A673 (cell line): ENCODE results near the gene ANKRD13D. TPM values are rescaled to one million over a fixed set of nuclear protein-coding genes. Genes with fewer than 3 reads are reported as not detected.

Source experiments
- BruUV-seq: library from RNA; stranded (reverse); fragments of 400-500 nt; replicated peaks from 2 replicates; lab custom pipeline; 2021; lab: Mats Ljungman, UMichigan
- CTCF ChIA-PET: fragments of 300-600 bp; sonication (Branson Sonifier 250); formaldehyde crosslinking; loops from one replicate; lab custom pipeline; 2022; ENCODE audit warnings: antibody characterized with exemption; lab: Charles Lee
- POLR2A ChIA-PET: fragments of 300-600 bp; sonication (Branson Sonifier 250); formaldehyde crosslinking; loops from one replicate; lab custom pipeline; 2022; ENCODE audit warnings: antibody characterized with exemption; ENCODE audit not compliant: low non-redundant PET; lab: Charles Lee
- DNase-seq: peaks from one replicate; pipeline ENCODE4 v3.0.0-alpha.2; 2015; ENCODE audit warnings: low spot score
- H3K27ac ChIP-seq: fragments of 200-600 bp; sonication (generic); 2 replicates; pipeline ENCODE4 v1.5.1; 2016; ENCODE audit warnings: mixed run types, low read depth, mild to moderate bottlenecking, mixed read lengths, antibody characterized with exemption, low read length; ENCODE audit not compliant: poor library complexity, severe bottlenecking
- H3K27me3 ChIP-seq: fragments of 200-600 bp; sonication (generic); replicated peaks from 2 replicates; pipeline ENCODE4 v1.6.1; 2017; ENCODE audit warnings: mixed run types, low read depth, mild to moderate bottlenecking, mixed read lengths, antibody characterized with exemption, low read length; ENCODE audit not compliant: insufficient read depth, poor library complexity
- H3K36me3 ChIP-seq: fragments of 200-600 bp; sonication (generic); 2 replicates; pipeline ENCODE4 v1.6.1; 2016; ENCODE audit warnings: mixed run types, mild to moderate bottlenecking, mixed read lengths, antibody characterized with exemption, low read length; ENCODE audit not compliant: insufficient read depth, poor library complexity, severe bottlenecking
- H3K4me1 ChIP-seq: fragments of 200-600 bp; sonication (generic); 2 replicates; pipeline ENCODE4 v1.6.1; 2017; ENCODE audit warnings: mixed run types, mild to moderate bottlenecking, mixed read lengths, antibody characterized with exemption, low read length; ENCODE audit not compliant: insufficient read depth, poor library complexity, severe bottlenecking
- H3K4me3 ChIP-seq: fragments of 200-600 bp; sonication (generic); 2 replicates; pipeline ENCODE4 v1.5.1; 2016; ENCODE audit warnings: low read depth, mixed run types, mild to moderate bottlenecking, mixed read lengths, low read length; ENCODE audit not compliant: poor library complexity, severe bottlenecking
- H3K9me3 ChIP-seq: fragments of 200-600 bp; sonication (generic); 2 replicates; pipeline ENCODE4 v1.6.1; 2016; ENCODE audit warnings: mixed run types, low read depth, mild to moderate bottlenecking, mixed read lengths, antibody characterized with exemption, low read length; ENCODE audit not compliant: poor library complexity, severe bottlenecking
- CTCF ChIP-seq: fragments of 300-800, 200-600 bp; sonication (generic); conservative IDR thresholded peaks from 2 replicates; pipeline ENCODE4 v1.5.1; 2017; ENCODE audit warnings: low read depth, mild to moderate bottlenecking, antibody characterized with exemption, low read length, moderate library complexity, mixed read lengths
- EZH2 ChIP-seq: fragments of 200-600 bp; sonication (generic); IDR thresholded peaks from 2 replicates; pipeline ENCODE4 v1.6.1; 2017; ENCODE audit warnings: borderline replicate concordance, low read depth, mild to moderate bottlenecking, mixed read lengths, antibody characterized with exemption, low read length; ENCODE audit not compliant: poor library complexity, severe bottlenecking
- intact Hi-C: fragments of 100-400 bp; cut with micrococcal nuclease; formaldehyde crosslinking; loops from one replicate; pipeline ENCODE4 v1.10.0; 2022; ENCODE audit not compliant: unreplicated experiment
- total RNA-seq: library from RNA; stranded (reverse); gene quantifications from 2 replicates; pipeline ENCODE4 v1.2.3, GENCODE V29; 2021

The ANKRD13D gene
- total RNA-seq, 1 experiment from 2014 or later, result 101 TPM

GRCh38 chr11:67266449-67267187 is 22.5 kb upstream of the ANKRD13D start, which contains the start of gene GRK2:
Gene GRK2 (plus strand): TSS chr11:67266473. CDS start chr11:67266700, 227 bp downstream.
- Histone ChIP-seq H3K9me3 (no peaks in the 10 kb centered on the region), H3K27me3 (no peaks in the 10 kb centered on the region), H3K27ac (peak within 1 kb of the TSS; percentile 89), H3K4me3 (peak within 1 kb of the TSS; percentile 95), H3K36me3 (peaks cover 16% of the 10 kb centered on the region), H3K4me1 (peaks cover 61% of the 10 kb centered on the region)
- POLR2A ChIA-PET, result interaction anchor here (0.6 kb wide), 1 partner anchor 40 kb away, joined by 6 read pairs; no protein-coding TSS in a partner anchor
- no TSS peak for BruUV-seq
- TF ChIP-seq CTCF (no peak), EZH2 (no peak)
- CTCF ChIA-PET, result interaction anchor here (0.5 to 1.0 kb wide), 2 partner anchors 50 to 51 kb away, joined by 4 to 9 read pairs; no protein-coding TSS in a partner anchor
- DNase-seq, result peak; percentile 76
- intact Hi-C loops, result loop anchor here (1.0 kb wide), 1 partner anchor 51 kb away; no protein-coding TSS in a partner anchor

- TF ChIP-seq CTCF (no peak), EZH2 (no peak)
- DNase-seq, result no peak
- H3K4me3 ChIP-seq, result peak overlapping the region; percentile 95
- H3K4me1 ChIP-seq, result peaks cover 67% of the 10 kb centered on the region
- POLR2A ChIA-PET, result no interaction called here
- intact Hi-C loops, result loop anchor here (1.0 kb wide), 1 partner anchor 50 kb away; no protein-coding TSS in a partner anchor
- no peaks in the 10 kb centered on the region for H3K27me3 ChIP-seq
- H3K36me3 ChIP-seq, result peaks cover 21% of the 10 kb centered on the region
- no peaks in the 10 kb centered on the region for H3K9me3 ChIP-seq
- BruUV-seq, result TSS peak; percentile 26
- H3K27ac ChIP-seq, result peak overlapping the region; percentile 89
- CTCF ChIA-PET, result interaction anchor here (1.0 to 1.2 kb wide), 2 partner anchors 50 kb away, joined by 4 read pairs; no protein-coding TSS in a partner anchor
Observed at GRCh38 chr11:67267188-67268080, 21.7 kb upstream of the ANKRD13D start.
